Muscle layer of colon (tissue), 2 donors: ENCODE data around the gene CDK2AP2.

Experiments used
- H3K27ac ChIP-seq: one replicate; pipeline ENCODE4 v1.7.0; 2013; ENCODE audit warnings: low read depth, mild to moderate bottlenecking, low read length, moderate library complexity
- H3K27me3 ChIP-seq, 2 donors: one replicate each; pipeline ENCODE4 v1.7.0; 2013; ENCODE audit warnings: low read length in 2 of 2, mild to moderate bottlenecking in 2 of 2; ENCODE audit not compliant: insufficient read depth in 2 of 2, control insufficient read depth in 1 of 2
- H3K36me3 ChIP-seq: one replicate; pipeline ENCODE4 v1.7.0; 2013; ENCODE audit warnings: mild to moderate bottlenecking, low read length; ENCODE audit not compliant: insufficient read depth
- H3K4me1 ChIP-seq: one replicate; pipeline ENCODE4 v1.7.0; 2013; ENCODE audit warnings: mild to moderate bottlenecking, low read length; ENCODE audit not compliant: insufficient read depth
- H3K4me3 ChIP-seq, 2 donors: one replicate each; pipeline ENCODE4 v1.7.0; 2013; ENCODE audit warnings: low read length in 2 of 2, low read depth in 1 of 2, mild to moderate bottlenecking in 1 of 2, moderate library complexity in 1 of 2
- H3K9ac ChIP-seq: one replicate; pipeline ENCODE4 v1.7.0; 2013; ENCODE audit warnings: low read length
- H3K9me3 ChIP-seq: one replicate; pipeline ENCODE4 v1.7.0; 2013; ENCODE audit warnings: mild to moderate bottlenecking, low read length
- donor health status: abdominal sarcoma.
- donor health status: Adenocarcinoma of cecum.

CDK2AP2 gene

GRCh38 chr11:67507242-67507863 lies 609 bp downstream of the CDK2AP2 start:
- peak overlapping the region; percentile 15 for H3K9ac ChIP-seq
- H3K4me3 ChIP-seq: peak overlapping the region; percentile 72 to 97
- no peaks in the 10 kb centered on the region for H3K9me3 ChIP-seq
- peak overlapping the region; percentile 74 for H3K27ac ChIP-seq
- H3K36me3 ChIP-seq: no peaks in the 10 kb centered on the region
- peaks cover 14 to 29% of the 10 kb centered on the region in 2 donors for H3K27me3 ChIP-seq
- peaks cover 33% of the 10 kb centered on the region for H3K4me1 ChIP-seq

- H3K27me3 ChIP-seq: peaks cover 14 to 30% of the 10 kb centered on the region in 2 donors
- H3K27ac ChIP-seq: no peak overlapping the region
- H3K4me1 ChIP-seq: peaks cover 33% of the 10 kb centered on the region
- H3K36me3 ChIP-seq: no peaks in the 10 kb centered on the region
- H3K4me3 ChIP-seq: no peak overlapping the region
- no peak overlapping the region for H3K9ac ChIP-seq
- H3K9me3 ChIP-seq: no peaks in the 10 kb centered on the region
Measured at GRCh38 chr11:67506426-67507051, 1.4 kb downstream of the CDK2AP2 start.

- peaks cover 14 to 30% of the 10 kb centered on the region in 2 donors for H3K27me3 ChIP-seq
- H3K27ac ChIP-seq: peak overlapping the region; percentile 45
- H3K9me3 ChIP-seq: no peaks in the 10 kb centered on the region
- H3K4me3 ChIP-seq: peak overlapping the region; percentile 3 to 48
- peaks cover 33% of the 10 kb centered on the region for H3K4me1 ChIP-seq
- peak overlapping the region; percentile 57 for H3K9ac ChIP-seq
- no peaks in the 10 kb centered on the region for H3K36me3 ChIP-seq
Measured at GRCh38 chr11:67505605-67506396, 2.2 kb downstream of the CDK2AP2 start.

- Histone ChIP-seq H3K9me3 (no peaks in the 10 kb centered on the region), H3K27ac (peak within 1 kb of the TSS; percentile 45), H3K27me3 (peaks cover 14 to 30% of the 10 kb centered on the region in 2 donors), H3K36me3 (no peaks in the 10 kb centered on the region), H3K9ac (peak within 1 kb of the TSS; percentile 57), H3K4me3 (peak within 1 kb of the TSS; percentile 26 to 59), H3K4me1 (peaks cover 33% of the 10 kb centered on the region)
Measured at GRCh38 chr11:67504950-67505581, 2.9 kb downstream of the CDK2AP2 start, which contains the start of gene PITPNM1. TSS of gene PITPNM1 (minus strand) at chr11:67505363. CDS start at chr11:67504180, 1,183 bp downstream.

GRCh38 chr11:67504005-67504949 lies 3.7 kb downstream of the CDK2AP2 start:
- Histone ChIP-seq H3K9ac (no peak overlapping the region), H3K9me3 (no peaks in the 10 kb centered on the region), H3K4me1 (peaks cover 33% of the 10 kb centered on the region), H3K27me3 (peaks cover 14 to 30% of the 10 kb centered on the region in 2 donors), H3K27ac (peak overlapping the region; percentile 45), H3K36me3 (no peaks in the 10 kb centered on the region), H3K4me3 (peak overlapping the region; percentile 26 to 59)

- H3K9ac ChIP-seq: no peak overlapping the region
- H3K27ac ChIP-seq: no peak overlapping the region
- peaks cover 27% of the 10 kb centered on the region for H3K4me1 ChIP-seq
- H3K27me3 ChIP-seq: peaks cover 14 to 30% of the 10 kb centered on the region in 2 donors
- no peaks in the 10 kb centered on the region for H3K36me3 ChIP-seq
- H3K9me3 ChIP-seq: no peaks in the 10 kb centered on the region
- no peak overlapping the region for H3K4me3 ChIP-seq
Measured at GRCh38 chr11:67503119-67504004, 4.6 kb downstream of the CDK2AP2 start.

- H3K9me3 ChIP-seq: no peaks in the 10 kb centered on the region
- no peak overlapping the region for H3K4me3 ChIP-seq
- peaks cover 14 to 30% of the 10 kb centered on the region in 2 donors for H3K27me3 ChIP-seq
- peaks cover 25% of the 10 kb centered on the region for H3K4me1 ChIP-seq
- no peak overlapping the region for H3K27ac ChIP-seq
- H3K9ac ChIP-seq: no peak overlapping the region
- H3K36me3 ChIP-seq: no peaks in the 10 kb centered on the region
Measured at GRCh38 chr11:67502328-67502979, 5.5 kb downstream of the CDK2AP2 start.

GRCh38 chr11:67501854-67502253 lies 6.1 kb downstream of the CDK2AP2 start:
- Histone ChIP-seq H3K36me3 (no peaks in the 10 kb centered on the region), H3K9me3 (no peaks in the 10 kb centered on the region), H3K4me1 (peaks cover 20% of the 10 kb centered on the region), H3K9ac (no peak overlapping the region), H3K4me3 (no peak overlapping the region), H3K27ac (no peak overlapping the region), H3K27me3 (peaks cover 14 to 30% of the 10 kb centered on the region in 2 donors)

GRCh38 chr11:67500831-67501715 lies 6.9 kb downstream of the CDK2AP2 start:
- no peaks in the 10 kb centered on the region for H3K9me3 ChIP-seq
- H3K36me3 ChIP-seq: no peaks in the 10 kb centered on the region
- no peak overlapping the region for H3K4me3 ChIP-seq
- no peak overlapping the region for H3K27ac ChIP-seq
- H3K4me1 ChIP-seq: peaks cover 14% of the 10 kb centered on the region
- H3K9ac ChIP-seq: no peak overlapping the region
- H3K27me3 ChIP-seq: peaks cover 14 to 30% of the 10 kb centered on the region in 2 donors
